Spinal cord (tissue), 10 donors: ENCODE measurements around the gene CTAG2. TPM values are rescaled to one million over a fixed set of nuclear protein-coding genes. Genes with fewer than 3 reads are reported as not detected.
"Not testable (repeated sequence)": the region's sequence is repeated elsewhere in the genome, so short reads cannot be mapped to it uniquely, and the experiment has no call there.

Experiments used
- DNase-seq, 6 donors: peaks; one replicate each; pipeline versions ENCODE4 v3.0.0 to v3.0.0-alpha.2; 2013 to 2015; ENCODE audit warnings: low spot score in 6 of 6, low read depth in 4 of 6
- H3K27ac ChIP-seq: one replicate; pipeline ENCODE4 v1.5.1; 2013; ENCODE audit warnings: low read depth, low read length, control low read depth
- H3K27me3 ChIP-seq: one replicate; pipeline ENCODE4 v1.6.1; 2013; ENCODE audit warnings: low read length; ENCODE audit not compliant: control insufficient read depth, insufficient read depth
- H3K36me3 ChIP-seq: one replicate; pipeline ENCODE4 v1.6.1; 2013; ENCODE audit warnings: low read length; ENCODE audit not compliant: control insufficient read depth, insufficient read depth
- H3K4me1 ChIP-seq: one replicate; pipeline ENCODE4 v1.6.1; 2013; ENCODE audit warnings: low read length; ENCODE audit not compliant: control insufficient read depth, insufficient read depth
- H3K4me3 ChIP-seq: one replicate; pipeline ENCODE4 v1.5.1; 2013; ENCODE audit warnings: low read depth, low read length, control low read depth
- H3K9me3 ChIP-seq: one replicate; pipeline ENCODE4 v1.6.1; 2013; ENCODE audit warnings: low read length; ENCODE audit not compliant: control insufficient read depth, insufficient read depth
- WGBS: methylation state at CpG from one replicate; pipeline ENCODE4 v1.1.5; 2013; ENCODE audit warnings: missing lambda C conversion rate; ENCODE audit not compliant: insufficient coverage; 5-methylcytosine and 5-hydroxymethylcytosine counted together
- polyA plus RNA-seq, 2 donors: library from polyadenylated mRNA; unstranded; fragments of 120-200 nt; gene quantifications; one replicate each; pipeline ENCODE4 v1.2.1, GENCODE V29; 2013; ENCODE audit not compliant: insufficient read length in 2 of 2
- total RNA-seq, 2 donors: library from RNA; depleted of rRNA in 1 of 2; stranded (reverse); fragments of 120-200 nt in 1 of 2; fragments of >200 nt in 1 of 2; gene quantifications; one replicate each; pipeline versions ENCODE4 v1.2.3 to v1.2.4, GENCODE V29; 2013 to 2014
- donor health status: healthy.

Gene CTAG2
- total and polyA plus RNA-seq, 4 donors = not detected

DNA sequence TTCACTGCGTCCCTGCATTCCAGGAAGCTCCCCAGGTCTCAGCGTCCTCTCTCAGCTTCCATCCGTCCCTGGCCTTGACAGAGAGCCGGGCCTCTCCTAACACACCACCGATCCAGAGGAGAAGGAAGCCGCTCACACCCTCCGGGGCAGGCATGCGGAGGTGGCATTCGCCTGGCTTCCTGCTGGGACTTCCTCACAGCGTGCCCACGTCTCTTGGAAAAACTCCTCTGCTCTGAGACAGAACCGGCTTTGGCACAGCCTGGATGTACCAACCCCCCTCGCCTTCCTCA lies 3.2 kb downstream of the CTAG2 start:
- Histone ChIP-seq H3K36me3 (no peaks in the 10 kb centered on the region), H3K9me3 (no peaks in the 10 kb centered on the region), H3K4me1 (no peaks in the 10 kb centered on the region), H3K4me3 (no peak overlapping the region), H3K27me3 (no peaks in the 10 kb centered on the region), H3K27ac (no peak overlapping the region)
- no peak for DNase-seq
- WGBS = 65% methylated on average over 9 of the region's 13 CpGs

DNA sequence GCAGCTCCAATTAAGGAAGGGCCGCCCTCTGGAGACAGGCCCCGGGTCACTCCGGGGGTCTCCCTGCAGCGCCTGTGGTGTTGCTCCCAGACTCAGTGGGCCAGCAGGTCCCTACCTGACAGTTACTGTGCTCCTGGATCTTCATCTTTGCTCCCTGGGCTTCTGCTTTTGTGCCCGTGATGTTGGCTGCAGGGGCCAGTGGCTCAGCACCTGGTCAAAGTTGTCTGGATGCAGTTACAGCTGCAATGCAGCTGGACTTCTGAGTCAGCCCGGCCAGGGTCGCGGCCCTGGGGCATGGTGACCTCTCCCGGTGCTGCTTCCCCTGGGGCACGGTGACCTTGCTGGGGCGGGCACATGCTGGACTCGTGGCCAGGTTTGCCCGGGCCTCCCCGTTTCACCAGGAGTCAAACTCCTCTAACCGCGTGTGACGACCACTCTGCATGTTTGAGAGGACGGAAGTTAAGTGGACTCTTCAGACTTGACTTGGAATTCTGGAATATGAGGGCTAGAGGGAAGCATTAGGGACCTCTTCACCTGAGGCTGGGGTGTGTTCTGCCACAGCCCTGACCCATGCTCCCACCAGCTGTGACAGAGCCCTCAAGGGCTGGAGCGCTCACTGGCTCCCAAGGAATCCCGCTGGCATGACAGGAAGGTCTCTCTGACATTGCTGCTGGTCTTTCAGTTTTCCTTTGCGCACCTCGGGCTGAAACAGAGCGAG lies 3.7 kb downstream of the CTAG2 start:
- Histone ChIP-seq H3K27ac (no peak overlapping the region), H3K4me3 (no peak overlapping the region), H3K4me1 (no peaks in the 10 kb centered on the region), H3K27me3 (no peaks in the 10 kb centered on the region), H3K9me3 (no peaks in the 10 kb centered on the region), H3K36me3 (no peaks in the 10 kb centered on the region)
- WGBS = 83% methylated on average over 19 of the region's 23 CpGs
- no peak for DNase-seq

DNA sequence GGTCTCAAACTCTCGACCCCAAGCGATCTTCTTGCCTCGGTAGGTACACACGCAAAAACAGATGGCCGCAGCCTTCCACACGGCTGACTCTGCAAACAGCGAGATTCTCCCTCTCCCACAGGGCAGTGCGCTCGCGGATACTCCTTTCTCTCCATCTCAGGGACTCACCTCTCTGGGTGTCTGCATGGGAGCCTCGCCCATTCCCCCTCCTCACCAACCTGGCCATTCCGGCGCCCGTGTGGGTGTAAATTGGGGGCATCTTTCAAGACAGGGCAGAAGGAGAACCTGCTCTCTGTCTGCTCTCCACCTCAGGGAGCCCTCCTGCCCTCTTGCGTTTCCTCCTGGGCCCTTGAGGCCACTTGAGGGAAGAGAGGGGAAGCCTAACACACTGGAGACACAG lies 4.4 kb downstream of the CTAG2 start:
- no peak overlapping the region for H3K4me3 ChIP-seq
- 87% methylated on average over 8 of the region's 15 CpGs for WGBS
- no peaks in the 10 kb centered on the region for H3K9me3 ChIP-seq
- no peak overlapping the region for H3K27ac ChIP-seq
- no peak for DNase-seq
- no peaks in the 10 kb centered on the region for H3K4me1 ChIP-seq
- H3K27me3 ChIP-seq = no peaks in the 10 kb centered on the region
- no peaks in the 10 kb centered on the region for H3K36me3 ChIP-seq

DNA sequence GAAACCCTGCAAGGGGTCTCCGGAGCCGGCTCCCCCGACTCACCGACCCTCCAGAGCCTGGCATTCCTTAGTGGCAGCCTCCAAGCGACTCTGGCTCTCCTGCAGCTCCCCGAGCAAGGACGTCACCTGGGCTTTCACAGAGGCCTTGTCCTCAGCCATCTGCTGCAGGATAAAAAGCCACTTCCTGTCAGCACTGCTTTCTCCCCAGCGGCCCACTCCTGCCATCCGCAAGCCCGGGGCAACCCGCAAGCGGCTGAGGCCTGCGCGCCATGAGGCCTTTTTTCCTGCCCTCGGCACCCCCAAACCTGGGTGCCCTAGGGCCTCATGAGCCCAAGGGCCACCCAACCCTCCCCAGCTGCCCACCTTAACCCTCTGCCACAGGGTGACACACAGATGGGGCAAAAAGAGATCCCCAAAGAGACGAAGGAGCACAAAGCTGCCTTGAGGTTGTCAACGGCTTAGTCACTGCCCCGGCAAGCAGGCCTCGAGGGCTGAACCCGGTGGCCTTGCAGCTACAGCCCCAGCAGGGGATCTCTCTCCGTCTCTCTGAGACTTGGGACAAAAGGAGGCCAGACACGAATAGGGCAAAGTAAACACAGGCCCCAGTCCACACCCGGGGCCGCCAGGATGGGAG lies 7.5 kb downstream of the CTAG2 start:
- WGBS = no CpG with 5 or more reads among the region's 24 CpGs
- not testable (repeated sequence) for H3K4me1 ChIP-seq, H3K9me3 ChIP-seq

DNA sequence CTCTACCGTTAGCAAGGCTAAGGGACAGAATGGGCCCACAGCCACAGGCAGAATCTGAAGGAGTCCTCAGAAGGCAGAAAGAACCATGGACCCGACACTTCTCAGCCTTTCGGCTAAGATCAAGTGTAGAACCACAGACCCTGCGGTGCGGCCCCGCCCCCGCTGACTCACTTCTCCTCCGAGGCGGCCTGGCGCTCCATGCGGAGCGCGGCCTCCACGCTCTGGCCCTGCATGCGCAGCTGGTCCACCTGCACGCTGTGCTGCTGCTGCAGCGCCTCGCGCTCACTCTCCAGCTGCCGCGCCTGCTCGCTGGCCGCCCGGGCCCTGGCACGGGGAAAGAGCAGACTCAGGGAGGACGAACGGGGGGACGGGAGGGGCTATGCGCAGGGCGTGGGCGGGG lies 9.7 kb downstream of the CTAG2 start:
- H3K9me3 ChIP-seq, H3K27ac ChIP-seq, H3K4me3 ChIP-seq, H3K4me1 ChIP-seq, H3K27me3 ChIP-seq, H3K36me3 ChIP-seq, DNase-seq: not testable (repeated sequence)
- WGBS = no CpG with 5 or more reads among the region's 31 CpGs

More for the DNA sequence above, 7.5 kb downstream of the CTAG2 start:
- H3K36me3 ChIP-seq, H3K4me3 ChIP-seq, H3K27ac ChIP-seq, DNase-seq, H3K27me3 ChIP-seq: not testable (repeated sequence)

DNA sequence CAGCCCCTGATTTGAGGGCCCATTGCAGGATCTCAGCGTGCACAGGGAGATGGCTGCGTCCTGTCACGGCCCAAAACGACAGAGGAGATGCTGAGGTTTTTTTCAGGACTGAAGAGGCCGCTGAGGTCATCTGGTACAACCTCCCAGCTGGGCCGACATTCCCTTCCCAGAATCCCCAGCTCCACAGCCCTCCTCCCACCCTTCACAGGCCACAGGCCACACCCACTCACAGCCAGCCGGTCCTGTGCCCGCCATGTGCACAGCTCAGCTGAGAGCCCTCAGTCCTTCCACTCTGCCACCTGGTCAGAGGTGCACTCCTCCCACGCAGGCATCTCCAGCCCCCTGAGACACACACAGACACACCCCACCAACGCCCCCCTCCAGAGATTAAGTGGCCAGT lies 11.6 kb downstream of the CTAG2 start:
- WGBS = no CpG with 5 or more reads among the region's 10 CpGs

DNA sequence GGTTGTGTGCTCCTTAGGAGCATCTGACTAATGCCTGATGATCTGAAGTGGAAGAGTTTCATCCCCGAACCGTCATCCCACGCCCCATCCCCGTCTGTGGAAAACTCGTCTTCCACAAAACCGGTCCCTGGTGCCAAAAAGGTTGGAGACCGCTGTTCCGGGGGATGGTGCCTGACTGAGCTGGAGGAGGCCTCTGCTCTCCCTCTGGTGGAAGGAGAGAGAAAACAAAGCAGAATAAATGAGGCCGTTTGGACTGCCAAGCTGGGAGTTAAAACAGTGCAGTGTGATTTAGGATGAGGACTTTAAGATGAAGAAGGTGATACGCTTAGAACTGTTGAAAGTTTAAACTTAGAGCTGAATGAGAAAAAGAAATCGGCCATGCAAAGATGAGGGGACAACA lies 19.7 kb downstream of the CTAG2 start:
- H3K4me1 ChIP-seq, H3K27ac ChIP-seq, DNase-seq, H3K4me3 ChIP-seq, H3K36me3 ChIP-seq, H3K9me3 ChIP-seq, H3K27me3 ChIP-seq: not testable (repeated sequence)
- WGBS = no CpG with 5 or more reads among the region's 11 CpGs

More for the DNA sequence above, 11.6 kb downstream of the CTAG2 start:
- not testable (repeated sequence) for H3K4me1 ChIP-seq, H3K9me3 ChIP-seq, H3K27me3 ChIP-seq, DNase-seq, H3K4me3 ChIP-seq, H3K27ac ChIP-seq, H3K36me3 ChIP-seq

DNA sequence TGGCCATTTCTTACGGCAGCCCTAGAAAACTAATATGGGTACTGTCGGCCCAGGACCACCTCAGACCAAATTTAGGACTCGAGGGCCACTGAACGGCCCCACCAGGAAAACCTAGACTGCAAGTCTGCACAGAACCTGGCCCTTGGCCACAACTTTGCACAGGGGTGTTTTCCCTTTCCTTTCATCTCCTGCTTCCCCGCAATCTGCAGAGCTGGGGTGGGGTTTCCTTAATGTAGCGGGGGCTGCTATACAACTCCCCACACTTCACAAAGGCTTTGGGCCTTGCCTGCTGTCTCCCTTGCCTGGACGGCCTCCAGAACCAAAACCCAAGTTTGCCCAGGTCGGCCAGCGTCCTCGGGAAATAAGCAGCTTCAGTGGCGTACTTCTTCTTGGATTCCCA lies 22.4 kb downstream of the CTAG2 start:
- not testable (repeated sequence) for H3K9me3 ChIP-seq, H3K4me1 ChIP-seq, H3K27ac ChIP-seq, H3K4me3 ChIP-seq, H3K27me3 ChIP-seq, DNase-seq, H3K36me3 ChIP-seq
- WGBS = no CpG with 5 or more reads among the region's 11 CpGs

DNA sequence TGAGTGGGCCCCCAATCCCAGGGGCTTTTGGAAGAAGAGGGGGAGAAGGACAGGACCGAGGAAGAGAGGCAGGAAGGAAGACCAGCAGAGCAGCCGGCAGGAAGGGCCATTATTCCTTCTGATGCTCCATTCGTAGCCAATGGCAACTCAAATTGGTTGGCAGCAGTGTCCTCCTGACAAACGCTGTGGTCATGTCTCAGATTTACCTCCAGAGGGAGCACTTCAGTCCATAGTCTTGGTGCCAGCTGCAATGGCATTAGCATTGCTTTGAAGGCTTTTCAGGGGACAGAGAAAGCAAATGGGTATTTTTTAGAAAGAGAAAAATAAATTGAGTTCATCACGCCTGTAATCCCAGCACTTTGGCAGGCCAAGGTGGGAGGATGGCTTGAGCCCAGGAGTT lies 24.4 kb downstream of the CTAG2 start:
- not testable (repeated sequence) for DNase-seq, H3K27ac ChIP-seq, H3K27me3 ChIP-seq, H3K4me3 ChIP-seq, H3K36me3 ChIP-seq, H3K4me1 ChIP-seq, H3K9me3 ChIP-seq
- no CpG with 5 or more reads among the region's 5 CpGs for WGBS

DNA sequence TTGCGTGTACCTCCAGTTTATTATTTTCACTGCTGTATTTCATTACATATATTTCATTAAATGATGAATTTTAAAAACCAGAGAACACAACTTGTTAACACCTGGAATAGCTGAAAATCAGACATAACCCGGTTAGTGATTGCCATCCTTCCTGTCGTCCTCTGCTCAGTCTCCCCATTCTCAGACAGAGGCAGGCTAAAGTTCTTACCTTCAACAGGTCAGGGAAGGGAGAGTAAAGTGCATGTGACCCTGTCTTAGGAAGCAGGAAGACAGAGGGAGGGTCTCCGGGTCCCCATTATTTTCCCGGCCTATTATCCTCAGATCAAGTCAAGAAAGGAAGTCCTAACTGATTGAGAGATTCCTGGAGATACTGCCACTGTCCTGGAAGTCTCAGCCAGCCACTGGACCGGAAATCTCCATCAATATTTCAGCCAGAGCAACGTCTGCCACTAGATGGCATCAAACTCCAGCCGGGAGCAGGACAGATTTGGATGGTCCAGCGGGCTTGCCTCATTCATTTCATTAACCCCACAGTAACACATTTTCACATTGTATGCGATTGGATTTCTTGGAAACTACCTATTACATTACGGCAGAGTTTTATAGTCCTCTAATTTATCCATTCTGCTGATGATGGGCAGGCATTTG lies 32.5 kb downstream of the CTAG2 start:
- not testable (repeated sequence) for H3K4me1 ChIP-seq, DNase-seq, H3K27ac ChIP-seq, H3K36me3 ChIP-seq, H3K27me3 ChIP-seq, H3K4me3 ChIP-seq, H3K9me3 ChIP-seq
- no CpG with 5 or more reads among the region's 11 CpGs for WGBS
